ENCODE data around the gene TCTA. TPM values are rescaled to one million over a fixed set of nuclear protein-coding genes. Genes with fewer than 3 reads are reported as not detected.

TCTA gene
- total RNA-seq (12.7 TPM), polyA plus RNA-seq (24.5 TPM)
- long read RNA-seq, donor 1, partial matches to known transcripts, result 0 of 2 reads
- long read RNA-seq, donor 1, other reads (novel, unspliced or antisense), result 0 of 2 reads
- long read RNA-seq, donor 2, transcript TCTA-204 (2 exons, 800 nt), result minor isoform, 7 of 76 reads
- long read RNA-seq, donor 2, transcript TCTA-201 (3 exons, 2,146 nt), result major isoform, 21 of 76 reads
- long read RNA-seq, donor 2, partial matches to known transcripts, result 42 of 76 reads
- long read RNA-seq, donor 2, other reads (novel, unspliced or antisense), result 5 of 76 reads
- long read RNA-seq, donor 3, transcript TCTA-201 (3 exons, 2,146 nt), result major isoform, 12 of 15 reads
- long read RNA-seq, donor 3, partial matches to known transcripts, result 0 of 15 reads
- long read RNA-seq, donor 3, other reads (novel, unspliced or antisense), result 0 of 15 reads
- long read RNA-seq, donor 4, transcript TCTA-201 (3 exons, 2,146 nt), result major isoform, 6 of 6 reads
- long read RNA-seq, donor 4, partial matches to known transcripts, result 0 of 6 reads
- long read RNA-seq, donor 4, other reads (novel, unspliced or antisense), result 0 of 6 reads
- long read RNA-seq, donor 5, transcript TCTA-201 (3 exons, 2,146 nt), result major isoform, 14 of 18 reads
- long read RNA-seq, donor 5, partial matches to known transcripts, result 0 of 18 reads
- long read RNA-seq, donor 5, other reads (novel, unspliced or antisense), result 0 of 18 reads
- long read RNA-seq, donor 6, transcript TCTA-201 (3 exons, 2,146 nt), result major isoform, 9 of 11 reads
- long read RNA-seq, donor 6, partial matches to known transcripts, result 0 of 11 reads
- long read RNA-seq, donor 6, other reads (novel, unspliced or antisense), result 0 of 11 reads
- long read RNA-seq, donor 7, transcript TCTA-201 (3 exons, 2,146 nt), result major isoform, 6 of 13 reads
- long read RNA-seq, donor 7, partial matches to known transcripts, result 6 of 13 reads
- long read RNA-seq, donor 7, other reads (novel, unspliced or antisense), result 0 of 13 reads
- long read RNA-seq, donor 8, transcript TCTA-201 (3 exons, 2,146 nt), result major isoform, 9 of 10 reads
- long read RNA-seq, donor 8, partial matches to known transcripts, result 0 of 10 reads
- long read RNA-seq, donor 8, other reads (novel, unspliced or antisense), result 0 of 10 reads
- long read RNA-seq, donor 9, transcript TCTA-201 (3 exons, 2,146 nt), result major isoform, 9 of 15 reads
- long read RNA-seq, donor 9, partial matches to known transcripts, result 5 of 15 reads
- long read RNA-seq, donor 9, other reads (novel, unspliced or antisense), result 0 of 15 reads
- long read RNA-seq, donor 10, transcript TCTA-201 (3 exons, 2,146 nt), result major isoform, 6 of 7 reads
- long read RNA-seq, donor 10, partial matches to known transcripts, result 0 of 7 reads
- long read RNA-seq, donor 10, other reads (novel, unspliced or antisense), result 0 of 7 reads

DNA sequence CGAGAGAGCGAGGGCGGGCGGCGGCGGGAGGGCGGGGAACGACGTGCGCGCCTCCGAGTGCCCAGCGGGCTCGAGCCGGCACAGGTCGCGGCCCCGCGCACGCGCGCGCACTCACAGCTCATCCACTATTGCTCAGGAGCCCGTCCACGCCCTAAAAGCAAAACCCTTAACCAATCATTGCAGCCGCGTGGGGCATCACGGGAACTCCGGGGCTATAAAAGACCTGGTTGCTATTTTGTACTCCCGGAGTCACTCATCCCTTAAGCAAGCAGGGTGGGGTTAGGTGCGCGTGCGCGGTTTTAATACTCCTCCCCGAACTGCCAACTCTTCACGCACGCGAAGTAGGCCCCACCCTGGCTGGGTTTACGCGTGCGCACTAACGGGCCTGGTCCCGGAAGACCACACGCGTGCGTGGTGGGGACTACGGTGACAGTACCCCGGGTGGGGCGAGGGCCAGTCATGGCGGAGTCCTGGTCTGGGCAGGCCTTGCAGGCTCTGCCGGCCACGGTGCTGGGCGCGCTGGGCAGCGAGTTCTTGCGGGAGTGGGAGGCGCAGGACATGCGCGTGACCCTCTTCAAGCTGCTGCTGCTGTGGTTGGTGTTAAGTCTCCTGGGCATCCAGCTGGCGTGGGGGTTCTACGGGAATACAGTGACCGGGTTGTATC is at the start of gene TCTA, which contains the start of gene RHOA:
Gene TCTA, plus strand, starts transcription at position 456 of the 664 bp plus-strand sequence. Its CDS starts 4 bp downstream, at position 460.
Gene RHOA, minus strand, starts transcription at position 9 of the 664 bp plus-strand sequence. CDS start 36,387 bp downstream, outside the sequence.
- peaks cover 39 to 47% of the 10 kb centered on the region in 2 donors for H3K4me1 ChIP-seq (ENCODE audit: control insufficient read depth in 2 of 2, insufficient read depth in 2 of 2, low read length in 2 of 2)
- under 1% methylated on average over 62 of the region's 62 CpGs for WGBS
- H3K27me3 ChIP-seq (ENCODE audit: control insufficient read depth in 2 of 2, insufficient read depth in 1 of 2, low read length in 1 of 2), result no peaks in the 10 kb centered on the region
- H3K4me3 ChIP-seq (ENCODE audit: low read length in 2 of 2), result peak within 1 kb of the TSS; percentile 83 to 98
- H3K36me3 ChIP-seq (ENCODE audit: control insufficient read depth in 2 of 2, insufficient read depth in 2 of 2, low read length in 1 of 2), result peaks cover 5 to 16% of the 10 kb centered on the region in 2 donors
- peak within 1 kb of the TSS; percentile 96 to 99 for H3K27ac ChIP-seq (ENCODE audit: low read depth in 1 of 2, low read length in 1 of 2)
- DNase-seq (ENCODE audit: low read depth in 6 of 9, low spot score in 9 of 9), result peak; percentile 99 to 100 (median 100)
- H3K9me3 ChIP-seq (ENCODE audit: control insufficient read depth in 2 of 2, insufficient read depth in 1 of 2, low read length in 1 of 2), result no peaks in the 10 kb centered on the region

DNA sequence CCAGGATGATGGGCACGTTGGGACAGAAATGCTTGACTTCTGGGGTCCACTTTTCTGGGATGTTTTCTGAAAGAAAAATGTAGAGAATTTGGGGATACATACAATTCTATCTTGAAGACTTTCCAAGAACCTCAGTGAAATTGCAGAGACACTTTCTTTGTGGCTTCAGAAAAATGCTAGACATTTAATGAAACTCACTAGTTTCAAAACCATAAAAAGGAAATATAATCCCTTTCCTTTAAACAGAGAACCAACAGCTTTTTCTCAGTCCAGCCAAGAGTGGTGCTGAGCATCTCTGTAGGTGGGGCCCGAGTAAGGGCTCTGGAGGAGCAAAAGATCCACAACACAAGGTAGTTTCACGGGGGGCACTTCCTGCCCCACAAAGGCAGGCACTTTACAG is 49.7 kb upstream of the TCTA start:
- Histone ChIP-seq H3K27me3 (ENCODE audit: control insufficient read depth in 2 of 2, insufficient read depth in 1 of 2, low read length in 1 of 2) (no peaks in the 10 kb centered on the region), H3K27ac (ENCODE audit: low read depth in 1 of 2, low read length in 1 of 2) (peak overlapping the region in 1 of 2 donors; percentile 15), H3K4me1 (ENCODE audit: control insufficient read depth in 2 of 2, insufficient read depth in 2 of 2, low read length in 2 of 2) (peaks cover 0 to 20% of the 10 kb centered on the region in 2 donors), H3K4me3 (ENCODE audit: low read length in 2 of 2) (no peak overlapping the region), H3K36me3 (ENCODE audit: control insufficient read depth in 2 of 2, insufficient read depth in 2 of 2, low read length in 1 of 2) (peaks cover 69 to 71% of the 10 kb centered on the region in 2 donors), H3K9me3 (ENCODE audit: control insufficient read depth in 2 of 2, insufficient read depth in 1 of 2, low read length in 1 of 2) (no peaks in the 10 kb centered on the region)
- WGBS, result 67% methylated on average over 3 of the region's 3 CpGs
- DNase-seq (ENCODE audit: low read depth in 6 of 9, low spot score in 9 of 9), result peak in 1 of 9 donors; percentile 24

DNA sequence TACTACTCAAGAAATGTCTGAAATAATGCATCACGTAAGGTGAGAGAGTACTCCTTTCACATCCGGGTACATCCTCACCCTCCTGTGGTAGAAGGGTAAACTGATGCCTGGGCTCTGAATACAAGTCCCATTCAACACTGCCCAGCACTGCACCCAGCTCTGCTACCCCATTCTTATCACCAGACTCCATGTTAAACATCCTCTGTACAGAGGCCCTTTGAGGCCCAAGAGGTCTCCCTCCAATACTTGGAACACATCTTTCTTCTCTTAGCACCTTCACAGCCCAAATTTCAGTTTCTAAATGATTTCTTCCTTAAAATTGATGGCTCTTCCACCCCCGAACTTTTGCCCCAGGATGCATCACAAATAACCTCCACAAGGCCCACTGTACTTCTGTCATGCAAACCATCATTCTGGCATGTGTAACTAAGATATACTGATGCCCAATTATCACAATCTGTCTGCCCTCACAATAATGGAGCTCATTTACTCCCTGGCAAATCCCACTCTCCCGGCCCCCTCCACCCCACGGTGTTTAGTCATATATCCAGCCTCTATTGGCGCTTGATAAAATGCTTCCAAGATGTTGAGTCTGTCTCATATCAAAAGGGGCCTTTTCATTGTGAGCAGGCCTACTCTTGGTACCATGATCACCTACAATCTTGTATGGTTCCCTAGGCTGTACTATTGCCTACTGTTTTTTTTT is 41.5 kb upstream of the TCTA start:
- Histone ChIP-seq H3K4me1 (ENCODE audit: control insufficient read depth in 2 of 2, insufficient read depth in 2 of 2, low read length in 2 of 2) (no peaks in the 10 kb centered on the region), H3K9me3 (ENCODE audit: control insufficient read depth in 2 of 2, insufficient read depth in 1 of 2, low read length in 1 of 2) (no peaks in the 10 kb centered on the region), H3K27ac (ENCODE audit: low read depth in 1 of 2, low read length in 1 of 2) (no peak overlapping the region), H3K27me3 (ENCODE audit: control insufficient read depth in 2 of 2, insufficient read depth in 1 of 2, low read length in 1 of 2) (no peaks in the 10 kb centered on the region), H3K4me3 (ENCODE audit: low read length in 2 of 2) (no peak overlapping the region), H3K36me3 (ENCODE audit: control insufficient read depth in 2 of 2, insufficient read depth in 2 of 2, low read length in 1 of 2) (peaks cover 81 to 83% of the 10 kb centered on the region in 2 donors)
- no peak for DNase-seq (ENCODE audit: low read depth in 6 of 9, low spot score in 9 of 9)
- WGBS, result 98% methylated on average over 6 of the region's 6 CpGs

DNA sequence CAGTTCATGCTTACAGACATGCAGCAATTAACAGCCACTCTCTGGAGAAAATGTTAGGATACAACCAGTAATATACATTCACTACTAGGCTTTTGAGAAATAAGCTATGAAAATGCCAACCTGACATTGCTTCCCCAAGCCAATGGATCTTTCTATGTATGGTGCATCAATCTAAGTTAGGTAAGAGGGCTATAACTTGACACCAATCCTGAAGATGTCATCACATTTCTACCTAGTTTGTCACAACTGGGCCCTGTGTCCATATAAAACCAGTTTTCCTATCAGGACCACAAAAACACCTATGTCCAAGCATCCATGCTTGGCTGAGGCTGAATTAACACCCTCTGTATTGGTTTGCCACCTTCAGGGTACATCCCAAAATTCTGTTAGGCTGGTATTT is 40.3 kb upstream of the TCTA start:
- no peaks in the 10 kb centered on the region for H3K4me1 ChIP-seq (ENCODE audit: control insufficient read depth in 2 of 2, insufficient read depth in 2 of 2, low read length in 2 of 2)
- no peaks in the 10 kb centered on the region for H3K9me3 ChIP-seq (ENCODE audit: control insufficient read depth in 2 of 2, insufficient read depth in 1 of 2, low read length in 1 of 2)
- DNase-seq (ENCODE audit: low read depth in 6 of 9, low spot score in 9 of 9), result no peak
- no peak overlapping the region for H3K4me3 ChIP-seq (ENCODE audit: low read length in 2 of 2)
- H3K36me3 ChIP-seq (ENCODE audit: control insufficient read depth in 2 of 2, insufficient read depth in 2 of 2, low read length in 1 of 2), result peaks cover 71 to 76% of the 10 kb centered on the region in 2 donors
- no peak overlapping the region for H3K27ac ChIP-seq (ENCODE audit: low read depth in 1 of 2, low read length in 1 of 2)
- H3K27me3 ChIP-seq (ENCODE audit: control insufficient read depth in 2 of 2, insufficient read depth in 1 of 2, low read length in 1 of 2), result no peaks in the 10 kb centered on the region

GRCh38 chr3:49377483-49377882 is 34.7 kb upstream of the TCTA start:
- DNase-seq (ENCODE audit: low read depth in 6 of 9, low spot score in 9 of 9), result no peak
- Histone ChIP-seq H3K27me3 (ENCODE audit: control insufficient read depth in 2 of 2, insufficient read depth in 1 of 2, low read length in 1 of 2) (no peaks in the 10 kb centered on the region), H3K4me1 (ENCODE audit: control insufficient read depth in 2 of 2, insufficient read depth in 2 of 2, low read length in 2 of 2) (peaks cover 0 to 2% of the 10 kb centered on the region in 2 donors), H3K36me3 (ENCODE audit: control insufficient read depth in 2 of 2, insufficient read depth in 2 of 2, low read length in 1 of 2) (peaks cover 30 to 35% of the 10 kb centered on the region in 2 donors), H3K4me3 (ENCODE audit: low read length in 2 of 2) (no peak overlapping the region), H3K9me3 (ENCODE audit: control insufficient read depth in 2 of 2, insufficient read depth in 1 of 2, low read length in 1 of 2) (no peaks in the 10 kb centered on the region), H3K27ac (ENCODE audit: low read depth in 1 of 2, low read length in 1 of 2) (no peak overlapping the region)
- 93% methylated on average over 1 of the region's 1 CpG for whole genome bisulfite sequencing

DNA sequence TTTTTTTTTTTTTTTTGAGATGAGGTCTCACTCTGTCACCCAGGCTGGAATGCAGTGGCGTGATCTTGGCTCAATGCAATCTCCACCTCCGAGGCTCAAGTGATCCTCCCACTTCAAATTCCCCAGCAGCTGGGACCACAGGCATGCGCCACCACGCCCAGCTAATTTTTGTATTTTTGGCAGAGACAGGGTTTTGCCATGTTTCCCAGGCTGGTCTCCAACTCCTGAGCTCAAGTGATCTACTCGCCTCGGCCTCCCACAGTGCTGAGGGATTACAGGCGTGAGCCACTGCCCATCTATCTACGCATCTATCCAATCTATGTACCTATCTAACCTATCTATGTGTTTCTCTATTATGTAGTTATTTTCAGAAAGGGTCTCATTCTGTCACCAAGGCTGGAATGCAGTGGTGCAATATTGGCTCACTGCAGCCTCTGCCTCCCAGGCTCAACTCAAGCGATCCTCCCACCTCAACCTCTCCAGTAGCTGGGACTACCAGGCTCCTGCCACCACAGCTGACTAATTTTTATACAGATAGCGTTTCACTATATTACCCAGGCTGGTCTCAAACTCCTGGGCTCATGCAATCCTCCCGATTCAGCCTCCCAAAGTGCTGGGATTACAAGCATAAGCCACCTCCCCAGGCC is 33.9 kb upstream of the TCTA start:
- H3K27ac ChIP-seq (ENCODE audit: low read depth in 1 of 2, low read length in 1 of 2), result no peak overlapping the region
- no peak for DNase-seq (ENCODE audit: low read depth in 6 of 9, low spot score in 9 of 9)
- H3K4me3 ChIP-seq (ENCODE audit: low read length in 2 of 2), result no peak overlapping the region
- H3K36me3 ChIP-seq (ENCODE audit: control insufficient read depth in 2 of 2, insufficient read depth in 2 of 2, low read length in 1 of 2), result peaks cover 21 to 30% of the 10 kb centered on the region in 2 donors
- H3K27me3 ChIP-seq (ENCODE audit: control insufficient read depth in 2 of 2, insufficient read depth in 1 of 2, low read length in 1 of 2), result no peaks in the 10 kb centered on the region
- no peaks in the 10 kb centered on the region for H3K9me3 ChIP-seq (ENCODE audit: control insufficient read depth in 2 of 2, insufficient read depth in 1 of 2, low read length in 1 of 2)
- WGBS, result 95% methylated on average over 11 of the region's 11 CpGs
- H3K4me1 ChIP-seq (ENCODE audit: control insufficient read depth in 2 of 2, insufficient read depth in 2 of 2, low read length in 2 of 2), result peaks cover 0 to 2% of the 10 kb centered on the region in 2 donors

GRCh38 chr3:49383387-49383786 is 28.8 kb upstream of the TCTA start:
- Histone ChIP-seq H3K36me3 (ENCODE audit: control insufficient read depth in 2 of 2, insufficient read depth in 2 of 2, low read length in 1 of 2) (peaks cover 6 to 8% of the 10 kb centered on the region in 2 donors), H3K27ac (ENCODE audit: low read depth in 1 of 2, low read length in 1 of 2) (no peak overlapping the region), H3K4me3 (ENCODE audit: low read length in 2 of 2) (no peak overlapping the region), H3K4me1 (ENCODE audit: control insufficient read depth in 2 of 2, insufficient read depth in 2 of 2, low read length in 2 of 2) (peaks cover 0 to 3% of the 10 kb centered on the region in 2 donors), H3K27me3 (ENCODE audit: control insufficient read depth in 2 of 2, insufficient read depth in 1 of 2, low read length in 1 of 2) (no peaks in the 10 kb centered on the region), H3K9me3 (ENCODE audit: control insufficient read depth in 2 of 2, insufficient read depth in 1 of 2, low read length in 1 of 2) (no peaks in the 10 kb centered on the region)
- DNase-seq (ENCODE audit: low read depth in 6 of 9, low spot score in 9 of 9), result no peak
- 94% methylated on average over 5 of the region's 5 CpGs for WGBS

Data from thymus (tissue), 14 donors.